Activated naive CD8-positive, alpha-beta T cell treated with anti-CD3 and anti-CD28 coated beads, Interleukin-2, amount 50 U/mL, for 16 hours (primary cell): ENCODE data around the gene IBA57.

Source experiments
- DNase-seq: peaks from one replicate; pipeline ENCODE4 v3.0.0-alpha.2; 2020; ENCODE audit warnings: low read depth, low spot score

The IBA57 gene

DNA sequence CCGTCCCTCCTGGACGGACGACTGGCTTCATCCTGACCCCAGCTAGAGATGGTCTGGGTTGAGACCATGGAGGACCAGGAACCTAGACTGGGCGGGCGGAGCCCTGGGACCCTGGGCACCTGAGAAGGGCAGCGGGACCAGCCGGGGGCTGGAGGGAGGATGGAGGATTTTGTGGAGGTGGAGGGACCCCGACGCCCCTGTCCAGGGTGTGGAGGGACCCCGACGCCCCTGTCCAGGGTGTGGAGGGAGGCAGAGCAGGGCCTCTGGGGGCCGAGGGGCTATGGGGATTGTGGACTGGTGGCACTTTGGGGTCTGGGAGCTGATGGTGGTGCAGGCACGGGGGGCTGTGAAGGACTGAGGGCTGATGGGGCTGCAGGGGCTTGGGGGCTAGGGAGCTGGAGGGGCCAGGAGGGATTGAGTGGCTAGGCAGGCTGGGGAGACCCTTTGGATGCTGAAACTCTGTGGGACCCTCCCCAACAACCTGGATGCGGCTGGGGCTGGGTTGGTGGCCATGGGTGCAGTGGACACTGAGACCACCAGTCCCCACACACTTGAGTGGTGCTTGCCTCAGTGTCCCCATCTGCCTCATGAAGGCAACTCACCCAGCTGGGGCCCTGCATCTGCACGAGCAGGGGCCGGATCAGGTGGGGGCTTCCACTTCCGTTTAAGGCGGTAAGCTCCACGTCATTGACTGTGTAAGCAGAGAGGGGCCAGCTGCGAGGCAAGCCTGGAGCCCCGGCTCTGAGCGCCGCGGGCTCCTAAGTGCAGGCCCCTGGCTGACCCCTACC, 8.5 kb upstream of the IBA57 start:
- DNase-seq = no peak

DNA sequence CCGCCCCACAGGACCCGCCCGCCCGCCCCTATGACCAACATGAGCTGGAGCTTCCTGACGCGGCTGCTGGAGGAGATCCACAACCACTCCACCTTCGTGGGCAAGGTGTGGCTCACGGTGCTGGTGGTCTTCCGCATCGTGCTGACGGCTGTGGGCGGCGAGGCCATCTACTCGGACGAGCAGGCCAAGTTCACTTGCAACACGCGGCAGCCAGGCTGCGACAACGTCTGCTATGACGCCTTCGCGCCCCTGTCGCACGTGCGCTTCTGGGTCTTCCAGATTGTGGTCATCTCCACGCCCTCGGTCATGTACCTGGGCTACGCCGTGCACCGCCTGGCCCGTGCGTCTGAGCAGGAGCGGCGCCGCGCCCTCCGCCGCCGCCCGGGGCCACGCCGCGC, 7.9 kb upstream of the IBA57 start:
- no peak for DNase-seq

DNA sequence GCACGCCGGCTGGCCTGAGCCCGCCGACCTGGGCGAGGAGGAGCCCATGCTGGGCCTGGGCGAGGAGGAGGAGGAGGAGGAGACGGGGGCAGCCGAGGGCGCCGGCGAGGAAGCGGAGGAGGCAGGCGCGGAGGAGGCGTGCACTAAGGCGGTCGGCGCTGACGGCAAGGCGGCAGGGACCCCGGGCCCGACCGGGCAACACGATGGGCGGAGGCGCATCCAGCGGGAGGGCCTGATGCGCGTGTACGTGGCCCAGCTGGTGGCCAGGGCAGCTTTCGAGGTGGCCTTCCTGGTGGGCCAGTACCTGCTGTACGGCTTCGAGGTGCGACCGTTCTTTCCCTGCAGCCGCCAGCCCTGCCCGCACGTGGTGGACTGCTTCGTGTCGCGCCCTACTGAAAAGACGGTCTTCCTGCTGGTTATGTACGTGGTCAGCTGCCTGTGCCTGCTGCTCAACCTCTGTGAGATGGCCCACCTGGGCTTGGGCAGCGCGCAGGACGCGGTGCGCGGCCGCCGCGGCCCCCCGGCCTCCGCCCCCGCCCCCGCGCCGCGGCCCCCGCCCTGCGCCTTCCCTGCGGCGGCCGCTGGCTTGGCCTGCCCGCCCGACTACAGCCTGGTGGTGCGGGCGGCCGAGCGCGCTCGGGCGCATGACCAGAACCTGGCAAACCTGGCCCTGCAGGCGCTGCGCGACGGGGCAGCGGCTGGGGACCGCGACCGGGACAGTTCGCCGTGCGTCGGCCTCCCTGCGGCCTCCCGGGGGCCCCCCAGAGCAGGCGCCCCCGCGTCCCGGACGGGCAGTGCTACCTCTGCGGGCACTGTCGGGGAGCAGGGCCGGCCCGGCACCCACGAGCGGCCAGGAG, 7.2 kb upstream of the IBA57 start:
- DNase-seq = no peak

DNA sequence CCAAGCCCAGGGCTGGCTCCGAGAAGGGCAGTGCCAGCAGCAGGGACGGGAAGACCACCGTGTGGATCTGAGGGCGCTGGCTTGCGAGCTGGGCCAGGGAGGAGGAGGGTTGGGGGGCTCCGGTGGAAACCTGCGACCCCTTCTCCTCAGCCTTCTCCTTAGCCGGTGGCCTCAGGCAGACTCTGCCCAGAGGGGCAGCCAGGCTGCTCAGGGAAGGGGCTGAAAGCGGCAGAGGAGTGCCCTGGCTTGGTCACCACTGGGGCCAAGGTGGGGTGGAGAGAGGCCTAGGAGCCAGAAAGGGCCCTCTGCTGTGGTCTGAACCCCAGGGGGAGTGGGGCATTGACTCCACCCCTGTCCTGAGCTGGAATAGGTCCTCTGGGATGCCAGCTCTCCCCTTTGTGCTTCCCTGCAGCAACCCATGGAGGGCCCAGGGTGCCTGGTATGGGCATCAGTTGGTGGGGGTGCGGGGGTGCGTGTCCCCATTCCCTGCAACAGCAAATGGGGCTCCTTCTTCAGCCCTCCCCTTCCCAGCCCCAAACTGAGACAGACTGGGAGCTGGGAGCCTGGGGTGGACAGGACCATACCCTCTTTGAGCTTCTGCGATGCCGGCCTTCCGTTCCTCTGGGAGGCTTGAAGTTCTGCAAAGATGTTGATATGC, 6.5 kb upstream of the IBA57 start:
- no peak for DNase-seq

DNA sequence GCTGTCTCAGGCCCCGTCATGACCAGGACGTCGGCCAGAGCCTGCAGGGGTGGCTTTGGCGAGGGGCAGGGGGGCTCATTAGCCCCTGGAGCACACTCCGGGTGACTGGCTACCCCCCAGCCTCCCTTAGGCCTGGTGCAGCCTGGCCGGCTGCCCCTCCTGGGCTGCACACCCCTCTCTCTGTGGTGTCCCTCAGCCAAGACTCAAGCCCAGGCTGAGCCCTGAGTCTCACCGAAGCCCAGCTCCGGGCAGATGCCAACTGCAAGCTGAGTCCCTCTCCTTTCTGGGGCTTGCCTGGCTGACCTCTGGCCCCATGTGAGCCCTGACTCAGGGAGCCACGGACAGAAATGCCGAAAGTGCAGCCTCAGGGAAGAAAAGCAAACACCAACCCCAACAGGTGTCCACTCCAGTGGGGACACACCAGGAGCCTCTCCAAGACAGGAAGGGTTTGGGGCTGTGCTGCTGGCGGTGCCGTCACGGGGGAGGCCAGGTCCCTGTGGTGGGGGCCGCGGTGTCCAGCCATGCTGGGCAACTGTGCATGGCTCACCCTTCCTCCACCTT, 5.3 kb upstream of the IBA57 start:
- no peak for DNase-seq

DNA sequence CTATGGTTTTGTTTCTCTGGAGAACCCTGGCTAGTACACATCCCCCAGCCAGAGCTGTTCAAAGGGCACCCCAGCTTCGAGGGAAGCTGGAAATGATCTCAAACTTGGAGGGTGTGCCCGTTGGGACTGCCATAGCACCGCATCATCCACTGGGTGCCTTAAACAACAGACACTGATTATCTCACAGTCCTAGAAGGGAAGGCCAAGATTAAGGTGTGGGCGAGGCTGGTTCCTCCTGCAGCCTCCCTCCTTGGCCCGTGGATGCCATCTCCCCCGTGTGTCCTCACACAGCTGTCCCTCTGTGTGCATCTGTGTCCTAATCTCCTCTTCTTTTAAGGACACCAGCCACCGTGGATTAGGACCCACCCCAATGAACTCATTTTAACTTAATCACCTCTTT, 4.2 kb upstream of the IBA57 start:
- DNase-seq = no peak

DNA sequence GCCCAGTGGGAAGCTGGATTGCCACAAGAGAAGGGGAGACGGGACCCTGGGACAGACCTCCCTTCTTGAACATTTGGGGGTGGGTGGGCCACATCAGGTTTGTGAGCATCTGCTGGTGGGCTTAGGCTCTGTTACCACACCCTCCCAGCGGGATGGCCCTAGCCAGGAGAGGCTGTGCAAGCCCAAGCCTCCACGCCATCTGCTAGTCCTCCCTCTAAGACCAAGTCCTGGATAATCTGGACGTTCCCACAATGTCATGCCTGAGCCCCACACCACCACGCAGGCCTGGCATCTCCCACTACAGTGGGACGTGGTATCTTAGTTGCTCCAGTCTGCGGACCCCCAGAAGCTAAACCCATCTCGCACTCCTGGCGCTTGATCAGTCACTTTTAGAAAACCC, 3.7 kb upstream of the IBA57 start:
- no peak for DNase-seq

DNA sequence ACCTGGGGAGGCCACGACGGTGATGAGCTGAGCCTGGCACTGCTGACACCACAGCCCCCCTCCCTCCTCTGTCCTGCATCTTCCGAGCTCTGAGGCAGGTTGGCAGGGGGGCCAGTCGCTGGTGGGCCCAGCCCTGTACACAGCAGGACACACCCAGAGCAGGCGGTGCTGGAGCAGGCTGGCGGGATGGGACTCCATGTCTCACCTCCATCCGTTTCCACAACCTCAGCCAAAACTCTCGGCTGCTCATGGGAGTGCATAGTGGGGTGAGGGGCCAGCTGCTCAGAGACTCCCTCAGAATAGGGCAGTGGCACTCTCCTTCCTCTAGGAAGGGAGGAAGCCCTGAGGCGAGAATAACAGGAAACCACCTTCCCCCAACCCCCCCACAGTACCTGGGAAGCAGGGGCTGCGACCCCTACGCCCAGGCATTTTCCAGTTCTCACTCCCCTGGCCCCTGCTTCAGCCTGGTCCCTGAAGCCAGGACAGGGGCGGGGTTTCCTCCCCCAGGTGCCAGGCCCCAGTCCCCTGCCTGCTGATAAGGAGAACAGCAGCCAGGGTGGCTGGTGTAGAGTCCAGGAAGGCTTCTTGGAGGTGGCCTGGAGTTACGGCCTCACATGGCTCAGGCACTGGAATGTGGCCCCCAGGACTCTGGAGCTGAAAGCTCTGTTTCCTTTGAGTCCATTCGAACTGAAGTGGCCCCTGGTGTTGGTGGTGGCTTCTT, 3.2 kb upstream of the IBA57 start:
- no peak for DNase-seq

DNA sequence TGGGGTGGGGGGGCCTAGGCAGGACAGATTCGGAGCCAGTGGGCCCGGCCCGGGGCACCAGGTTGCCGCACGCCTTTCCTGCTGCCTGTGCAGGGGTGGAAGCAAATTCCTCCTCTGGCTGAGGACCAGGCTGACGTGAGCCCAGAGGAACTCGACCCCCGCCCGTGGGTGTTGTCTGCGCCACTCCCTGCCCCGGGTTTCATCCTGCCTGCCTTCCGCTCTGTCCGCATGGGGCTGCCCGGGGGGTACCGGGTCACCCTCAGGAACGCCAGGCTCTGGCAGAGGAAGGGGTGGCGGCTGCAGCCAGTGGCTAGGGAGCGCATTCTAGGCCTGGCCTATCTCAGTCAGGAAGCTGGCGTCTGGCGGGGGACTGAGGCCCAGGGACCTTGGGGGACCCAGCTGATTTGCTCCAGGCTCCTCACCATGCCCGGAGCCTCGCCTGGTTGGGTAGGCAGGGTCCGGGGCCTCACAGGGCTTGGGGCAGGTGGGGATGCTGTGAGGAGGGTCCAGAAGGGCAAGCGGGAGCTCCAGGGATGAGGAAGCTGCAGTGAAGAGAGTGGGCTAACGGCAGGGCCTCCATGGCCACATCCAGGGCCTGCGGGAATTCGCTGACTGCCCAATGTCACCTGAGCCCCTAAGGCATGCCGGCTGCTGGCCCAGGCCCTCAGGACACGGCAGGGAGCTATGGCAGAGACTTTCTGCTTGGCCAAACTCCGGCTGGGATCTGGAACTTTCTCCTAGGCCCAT, 2.4 kb upstream of the IBA57 start:
- no peak for DNase-seq

DNA sequence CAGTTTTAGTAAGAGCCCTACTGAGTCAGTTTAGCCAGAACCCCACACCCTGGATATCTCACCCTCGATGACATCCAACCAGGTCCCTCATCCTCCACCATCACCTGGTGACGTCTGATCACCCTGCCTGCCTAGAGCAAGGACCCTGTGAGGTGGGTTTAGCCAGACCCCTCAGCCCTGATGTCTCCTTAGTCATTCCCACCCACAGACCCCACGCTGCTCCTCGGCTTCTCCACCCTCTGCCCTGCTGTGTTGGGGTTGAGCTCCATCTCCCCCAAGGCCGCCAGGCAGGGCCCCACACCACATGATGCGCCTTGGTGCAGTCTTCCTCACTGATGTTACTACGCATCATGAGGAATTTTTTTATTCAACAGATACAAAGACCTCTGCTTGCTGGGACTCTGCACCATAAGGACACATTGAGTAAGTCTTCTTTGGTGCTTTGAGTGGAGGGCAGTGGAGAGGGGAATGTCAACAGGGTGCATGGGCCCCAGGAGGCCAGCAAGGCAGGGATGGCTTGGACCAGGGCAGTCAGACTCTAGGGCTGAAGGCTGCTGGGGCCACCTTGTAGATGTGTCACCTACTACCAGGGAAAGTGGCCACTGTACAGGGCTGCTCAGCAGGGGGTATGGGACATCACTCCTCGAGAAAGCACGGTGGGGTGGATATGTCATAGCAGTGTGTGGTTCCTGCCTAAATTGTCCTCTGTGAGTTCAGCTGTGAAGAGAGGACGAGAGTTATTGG, 1.7 kb upstream of the IBA57 start:
- no peak for DNase-seq

DNA sequence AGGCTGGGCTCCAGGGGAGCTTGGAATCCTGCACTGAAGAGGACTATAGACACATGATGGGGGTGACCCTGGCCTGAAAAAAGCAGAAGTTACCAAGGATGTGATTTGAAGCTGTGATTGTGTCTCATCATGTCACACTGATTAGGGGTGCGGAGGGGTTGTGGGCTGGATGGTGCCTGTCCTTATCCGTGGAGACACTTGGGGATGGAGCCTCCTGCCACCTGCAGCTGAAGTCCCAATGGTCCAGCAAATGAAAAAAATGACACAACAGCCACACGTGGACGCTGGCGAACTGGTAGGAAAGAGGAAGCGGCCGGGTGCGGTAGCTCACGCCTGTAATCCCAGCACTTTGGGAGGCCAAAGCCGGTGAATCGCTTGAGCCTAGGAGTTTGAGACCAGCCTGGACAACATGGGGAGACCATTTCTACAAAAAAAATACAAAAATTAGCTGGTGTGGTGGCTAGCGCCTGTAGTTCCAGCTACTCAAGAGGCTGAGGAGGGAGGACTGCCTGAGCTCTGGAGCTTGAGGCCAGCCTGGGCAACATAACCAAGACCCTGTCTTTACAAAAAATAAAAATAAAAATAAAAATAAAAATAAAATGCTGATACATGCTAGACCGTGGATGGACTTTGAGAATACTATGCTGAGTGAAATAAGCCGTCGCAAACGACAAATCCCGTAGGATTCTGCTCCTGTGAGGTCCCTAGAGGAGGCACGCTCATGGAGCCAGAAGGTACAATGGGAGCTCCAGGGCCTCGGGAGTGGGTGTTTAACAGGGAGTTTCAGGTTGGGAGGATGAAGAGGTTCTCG, 838 bp upstream of the IBA57 start:
- no peak for DNase-seq

DNA sequence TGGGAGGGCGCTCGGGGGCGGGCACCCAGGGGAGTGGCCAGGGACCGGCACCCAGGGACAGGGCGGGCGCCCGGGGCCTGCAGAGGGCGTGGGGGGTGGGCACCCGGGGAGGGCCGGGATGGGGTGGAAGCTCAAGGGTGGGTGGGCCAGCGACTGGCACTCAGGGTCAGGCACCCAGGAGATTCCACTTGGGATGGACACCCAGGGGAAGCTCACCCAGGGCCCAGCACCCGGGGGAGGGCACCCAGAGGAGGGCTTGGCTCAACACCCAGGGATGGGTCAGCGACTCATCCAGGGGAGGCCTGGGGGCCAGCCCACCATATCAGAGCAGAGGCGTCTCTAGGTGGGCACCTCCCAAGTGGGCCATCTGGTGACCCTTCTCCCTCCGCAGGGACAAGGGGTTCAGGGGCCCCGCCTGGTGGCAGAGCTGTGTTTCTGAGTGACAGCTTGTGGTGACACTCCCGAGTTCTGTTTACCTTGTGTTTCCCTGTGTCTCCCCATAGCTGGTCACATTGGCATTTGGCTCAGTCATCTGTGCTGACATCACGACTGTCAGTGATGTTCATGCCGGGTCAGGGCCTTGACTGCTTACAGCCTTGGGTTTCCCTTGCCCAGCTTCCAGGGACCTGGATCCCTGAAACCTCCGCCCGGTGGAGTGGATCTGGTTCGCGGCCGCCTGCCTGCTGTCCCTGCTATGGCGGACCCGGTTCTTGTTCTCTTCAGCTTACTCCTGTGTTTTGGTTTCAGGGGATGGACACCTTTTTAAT, 749 bp downstream of the IBA57 start:
- no peak for DNase-seq

DNA sequence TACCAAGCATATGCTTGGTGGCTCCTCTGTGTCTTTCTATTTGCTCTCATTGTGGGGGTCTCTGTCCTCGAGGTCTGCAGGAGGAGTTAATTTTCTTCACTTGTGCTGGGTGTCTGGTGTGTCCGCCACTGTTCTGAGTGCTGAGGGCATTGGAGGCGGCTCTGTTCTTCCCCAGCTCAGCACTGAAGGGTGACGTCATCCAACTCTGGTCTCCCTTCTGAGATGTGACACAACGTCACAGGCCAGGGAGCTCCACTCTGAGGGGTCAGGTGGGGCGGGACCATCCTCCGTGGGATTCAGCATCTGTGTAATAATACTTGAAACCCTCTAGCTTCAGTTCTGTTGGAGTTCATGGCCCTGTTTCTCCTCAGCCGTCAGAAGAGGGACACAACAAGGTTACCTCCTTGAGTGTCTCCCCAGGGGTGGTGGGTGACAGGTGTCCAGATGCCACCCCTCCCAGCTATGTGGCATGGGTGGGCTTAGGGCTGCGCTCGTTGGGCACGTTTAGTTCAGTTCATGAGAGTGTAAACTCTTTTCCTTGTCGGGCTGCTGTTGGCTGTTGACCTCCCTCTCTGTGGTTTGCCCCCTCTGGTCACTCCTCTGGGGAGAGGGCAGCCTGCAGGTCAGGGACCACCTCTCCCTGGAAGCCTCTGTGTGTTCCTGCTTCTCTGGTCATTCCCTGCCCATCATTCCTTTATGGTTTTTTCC, 3.1 kb downstream of the IBA57 start:
- DNase-seq = no peak

DNA sequence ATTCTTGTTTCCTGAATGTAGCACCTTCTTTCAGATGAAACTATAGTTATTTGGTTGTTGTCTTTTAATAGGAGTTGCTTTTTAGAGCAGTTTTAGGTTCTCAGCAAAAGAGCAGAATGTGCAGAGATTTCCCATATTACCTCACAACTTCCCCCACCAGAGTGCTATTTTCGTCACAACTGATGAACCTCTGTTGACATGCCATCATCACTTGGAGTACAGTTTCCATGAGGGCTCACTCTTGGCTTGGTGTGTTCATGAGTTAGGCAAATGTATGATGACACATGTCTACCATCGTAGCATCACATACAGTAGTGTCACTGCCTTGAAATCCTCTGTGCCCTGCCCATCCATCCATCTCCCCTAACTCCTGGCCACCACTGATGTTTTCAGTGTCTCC, 3.7 kb downstream of the IBA57 start:
- DNase-seq = no peak

DNA sequence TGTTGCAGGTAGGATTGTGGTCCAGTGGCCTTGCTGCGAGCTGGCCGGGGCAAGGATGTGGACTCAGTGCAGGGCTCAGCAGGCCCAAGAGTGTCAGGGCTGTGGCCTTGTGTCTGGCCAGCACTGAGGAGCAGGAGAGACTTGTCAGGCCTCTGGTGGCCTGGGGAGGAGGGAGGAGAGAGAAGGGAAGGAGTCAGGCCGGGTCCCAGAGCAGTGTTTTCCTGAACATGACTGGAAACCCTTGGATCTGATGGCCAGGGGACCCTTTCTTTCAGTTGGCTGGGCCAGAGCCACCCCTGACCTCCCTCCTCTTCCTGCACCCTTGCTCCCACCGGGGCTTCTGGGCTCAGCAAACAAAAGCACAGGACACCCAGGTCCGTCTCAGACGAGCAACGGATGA, 5.1 kb downstream of the IBA57 start:
- no peak for DNase-seq

DNA sequence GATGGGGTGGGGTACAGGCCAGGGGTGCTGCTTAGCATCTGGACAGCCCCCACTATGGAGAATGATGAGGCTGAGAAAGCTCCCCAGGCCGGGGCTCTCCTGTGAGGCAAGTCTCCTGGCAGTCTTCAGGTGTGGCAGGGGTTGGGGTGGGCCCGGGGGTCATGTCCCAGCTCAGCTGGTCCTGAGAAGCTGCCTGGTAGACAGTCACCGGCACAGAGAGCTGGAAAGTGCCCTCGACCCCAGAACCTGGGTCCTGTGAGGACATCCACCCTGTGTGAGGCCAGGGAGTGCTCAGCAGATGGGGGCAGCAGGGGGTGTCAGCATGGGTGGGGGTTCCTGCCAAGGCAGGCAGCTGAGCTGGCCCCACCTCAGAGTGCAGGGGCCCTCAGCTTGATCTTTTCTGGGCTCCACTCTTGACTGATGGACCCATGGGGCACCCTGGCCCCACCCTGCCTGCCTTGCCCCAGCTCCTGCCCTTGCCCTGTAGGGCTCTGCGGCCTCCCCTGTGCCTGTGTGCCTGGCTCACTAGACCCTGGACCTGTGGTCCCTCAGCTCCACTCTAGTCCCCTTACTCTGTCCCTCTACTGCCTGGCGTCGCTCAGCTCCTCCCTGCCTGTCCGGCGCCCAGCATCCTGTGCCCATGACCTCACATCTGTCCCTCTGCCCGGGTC, 5.8 kb downstream of the IBA57 start:
- DNase-seq = no peak
